ENCODE measurements around the gene THSD4.

The THSD4 gene

GRCh38 chr15:71180986-71181853 is 65.9 kb downstream of the THSD4 start:
- H4K20me1 ChIP-seq (ENCODE audit: insufficient read depth, low read length): no peaks in the 10 kb centered on the region
- no peaks in the 10 kb centered on the region for H3K27me3 ChIP-seq (replicated peaks; ENCODE audit: insufficient read depth, low read length)
- no peaks in the 10 kb centered on the region for H3K9me3 ChIP-seq (replicated peaks; ENCODE audit: insufficient read depth, low read length)
- no peaks in the 10 kb centered on the region for H3K9me2 ChIP-seq (replicated peaks; ENCODE audit: insufficient read depth, low read length)
- no peak overlapping the region for H2AFZ ChIP-seq (ENCODE audit: low read length)
- H3K4me2 ChIP-seq (ENCODE audit: low read depth, low read length): no peak overlapping the region
- H3K4me3 ChIP-seq (ENCODE audit: low read length): no peak overlapping the region
- no peaks in the 10 kb centered on the region for H3K4me1 ChIP-seq (ENCODE audit: low read length)
- H3K79me2 ChIP-seq (ENCODE audit: low read length): no peaks in the 10 kb centered on the region
- no peak for DNase-seq
- H3K9ac ChIP-seq (ENCODE audit: low read length): no peak overlapping the region
- TF ChIP-seq EZH2phosphoT487 (IDR thresholded peaks at IDR 0.05; ENCODE audit: low read length) (no peak), EZH2 (optimal IDR thresholded peaks at IDR 0.05; ENCODE audit: low read depth, low read length) (no peak), CTCF (IDR thresholded peaks at IDR 0.05; ENCODE audit: low read length) (no peak)
- H3K27ac ChIP-seq (ENCODE audit: low read length): no peak overlapping the region
- no peaks in the 10 kb centered on the region for H3F3A ChIP-seq (ENCODE audit: insufficient read depth, low read length)
- H3K36me3 ChIP-seq (replicated peaks; ENCODE audit: insufficient read depth, low read length): no peaks in the 10 kb centered on the region

- Histone ChIP-seq H3K4me1 (ENCODE audit: low read length) (no peaks in the 10 kb centered on the region), H3K27ac (ENCODE audit: low read length) (no peak overlapping the region), H3F3A (ENCODE audit: insufficient read depth, low read length) (no peaks in the 10 kb centered on the region), H2AFZ (ENCODE audit: low read length) (no peak overlapping the region), H3K79me2 (ENCODE audit: low read length) (no peaks in the 10 kb centered on the region), H3K9me2 (replicated peaks; ENCODE audit: insufficient read depth, low read length) (no peaks in the 10 kb centered on the region), H3K4me2 (ENCODE audit: low read depth, low read length) (no peak overlapping the region), H3K9ac (ENCODE audit: low read length) (no peak overlapping the region), H4K20me1 (ENCODE audit: insufficient read depth, low read length) (no peaks in the 10 kb centered on the region), H3K9me3 (replicated peaks; ENCODE audit: insufficient read depth, low read length) (no peaks in the 10 kb centered on the region), H3K4me3 (ENCODE audit: low read length) (no peak overlapping the region), H3K36me3 (replicated peaks; ENCODE audit: insufficient read depth, low read length) (no peaks in the 10 kb centered on the region), H3K27me3 (replicated peaks; ENCODE audit: insufficient read depth, low read length) (no peaks in the 10 kb centered on the region)
- TF ChIP-seq CTCF (IDR thresholded peaks at IDR 0.05; ENCODE audit: low read length) (no peak), EZH2 (optimal IDR thresholded peaks at IDR 0.05; ENCODE audit: low read depth, low read length) (no peak), EZH2phosphoT487 (IDR thresholded peaks at IDR 0.05; ENCODE audit: low read length) (no peak)
- DNase-seq: no peak
These were observed 67.3 kb downstream of the THSD4 start for GRCh38 chr15:71182522-71182921.

- TF ChIP-seq EZH2 (optimal IDR thresholded peaks at IDR 0.05; ENCODE audit: low read depth, low read length) (no peak), CTCF (IDR thresholded peaks at IDR 0.05; ENCODE audit: low read length) (no peak), EZH2phosphoT487 (IDR thresholded peaks at IDR 0.05; ENCODE audit: low read length) (no peak)
These were observed 67.8 kb downstream of the THSD4 start for GRCh38 chr15:71183063-71183462.

More at GRCh38 chr15:71183063-71183462, 67.8 kb downstream of the THSD4 start:
- Histone ChIP-seq H3K9me3 (replicated peaks; ENCODE audit: insufficient read depth, low read length) (no peaks in the 10 kb centered on the region), H4K20me1 (ENCODE audit: insufficient read depth, low read length) (no peaks in the 10 kb centered on the region), H2AFZ (ENCODE audit: low read length) (no peak overlapping the region), H3K9me2 (replicated peaks; ENCODE audit: insufficient read depth, low read length) (no peaks in the 10 kb centered on the region), H3K27me3 (replicated peaks; ENCODE audit: insufficient read depth, low read length) (no peaks in the 10 kb centered on the region), H3K4me2 (ENCODE audit: low read depth, low read length) (no peak overlapping the region), H3K36me3 (replicated peaks; ENCODE audit: insufficient read depth, low read length) (no peaks in the 10 kb centered on the region), H3K9ac (ENCODE audit: low read length) (no peak overlapping the region), H3K79me2 (ENCODE audit: low read length) (no peaks in the 10 kb centered on the region), H3K4me3 (ENCODE audit: low read length) (no peak overlapping the region), H3K4me1 (ENCODE audit: low read length) (no peaks in the 10 kb centered on the region), H3F3A (ENCODE audit: insufficient read depth, low read length) (no peaks in the 10 kb centered on the region), H3K27ac (ENCODE audit: low read length) (no peak overlapping the region)
- no peak for DNase-seq

All from MM.1S (cell line).